Adrenal gland (tissue), 12 donors: ENCODE data around the gene CUL1. TPM values are rescaled to one million over a fixed set of nuclear protein-coding genes. Genes with fewer than 3 reads are reported as not detected.

Experiments
- DNase-seq, 7 donors: peaks; one replicate each; pipeline ENCODE4 v3.0.0-alpha.2; 2019 to 2020
- H3K27ac ChIP-seq, 5 donors: fragments of 200-600 bp; sonication (generic) in 4 of 5; 1 replicate in 3 of 5; 2 replicates in 2 of 5; pipeline versions ENCODE4 v1.5.1 to v1.8.0; 2016 to 2020; ENCODE audit warnings: mild to moderate bottlenecking in 1 of 5
- H3K27me3 ChIP-seq: fragments of 200-600 bp; 2 replicates; pipeline ENCODE4 v1.8.0; 2021
- H3K36me3 ChIP-seq, 2 donors: fragments of 200-600 bp; replicated peaks in 1 of 2; 1 replicate in 1 of 2; 2 replicates in 1 of 2; pipeline versions ENCODE4 v1.5.1 to v1.8.0; 2018 to 2022
- H3K4me1 ChIP-seq, 2 donors: fragments of 200-600 bp; replicated peaks in 1 of 2; 1 replicate in 1 of 2; 2 replicates in 1 of 2; pipeline versions ENCODE4 v1.5.1 to v1.8.0; 2018 to 2021
- H3K4me3 ChIP-seq, 4 donors: fragments of 200-600 bp; sonication (generic) in 3 of 4; one replicate each; pipeline ENCODE4 v1.5.1; 2016 to 2018
- H3K9me3 ChIP-seq, 3 donors: fragments of 200-600 bp; sonication (generic) in 1 of 3; replicated peaks in 1 of 3; 1 replicate in 2 of 3; 2 replicates in 1 of 3; pipeline versions ENCODE4 v1.5.1 to v1.8.0; 2016 to 2021
- POLR2A ChIP-seq, 2 donors: fragments of 450-650 bp; IDR thresholded peaks; one replicate each; pipeline ENCODE4 v1.6.1; 2017; ENCODE audit warnings: antibody characterized with exemption in 2 of 2, mild to moderate bottlenecking in 2 of 2, moderate library complexity in 1 of 2
- WGBS, 4 donors: extraction: QIAGEN DNeasy Blood & Tissue Kit in 2 of 4; methylation state at CpG; one replicate each; pipeline versions ENCODE4 v1.1.5 to v1.1.7; 2013 to 2017; 5-methylcytosine and 5-hydroxymethylcytosine counted together
- intact Hi-C, 2 donors: fragments of 100-400 bp; cut with DNase I; formaldehyde crosslinking; loops; one replicate each; pipeline versions ENCODE4 v1.14.1 to v1.15.0; 2022 to 2023
- polyA plus RNA-seq, 3 donors: library from polyadenylated mRNA; stranded (reverse); fragments of 200-250 nt in 2 of 3; fragments of 350-450 nt in 1 of 3; fragmentation: Illumina TruSeq in 1 of 3; extraction: RNeasy Lipid Tissue Mini Kit (QIAGEN cat#74804) in 1 of 3; gene quantifications; one replicate each; pipeline ENCODE4 v1.2.3, GENCODE V29; 2013 to 2014
- total RNA-seq, 9 donors: library from RNA; depleted of rRNA in 4 of 9; stranded (reverse); fragments of >200 nt in 4 of 9; fragments of 120-200 nt in 1 of 9; fragmentation: NEBNext Ultra II Directional in 1 of 9; extraction: Animal tissue kit (Norgen Biotek cat#: 25700) in 1 of 9; gene quantifications; one replicate each; pipeline versions ENCODE4 v1.1.0 to v1.2.4, GENCODE V29; 2013 to 2023
- TF ChIP-seq, protein P1 (sequence below), 6 experiments: fragments of 450-650 bp in 4 of 6; fragments of 200-600 bp in 2 of 6; sonication (generic) in 1 of 6; IDR thresholded peaks; 1 replicate in 5 of 6; 2 replicates in 1 of 6; pipeline versions ENCODE4 v1.5.1 to v1.8.0; 2016 to 2021; ENCODE audit warnings: antibody characterized with exemption in 6 of 6, mild to moderate bottlenecking in 2 of 6, moderate library complexity in 1 of 6
- donor health status: healthy with polysubstance abuse.
- donor health status: Bipolar disorder and iron deficiency.
- donor health status: DM: yes; HTN: yes; CAD: no.
- donor health status: DM: no; HTN: no; CAD: no.
- donor health status: DM: no; HTN: no; CAD: no.
- donor health status: DM: yes; HTN: yes; CAD: no.

CUL1 gene
- total and polyA plus RNA-seq, 12 donors: 20.8 to 106 (median 38.2) TPM

DNA sequence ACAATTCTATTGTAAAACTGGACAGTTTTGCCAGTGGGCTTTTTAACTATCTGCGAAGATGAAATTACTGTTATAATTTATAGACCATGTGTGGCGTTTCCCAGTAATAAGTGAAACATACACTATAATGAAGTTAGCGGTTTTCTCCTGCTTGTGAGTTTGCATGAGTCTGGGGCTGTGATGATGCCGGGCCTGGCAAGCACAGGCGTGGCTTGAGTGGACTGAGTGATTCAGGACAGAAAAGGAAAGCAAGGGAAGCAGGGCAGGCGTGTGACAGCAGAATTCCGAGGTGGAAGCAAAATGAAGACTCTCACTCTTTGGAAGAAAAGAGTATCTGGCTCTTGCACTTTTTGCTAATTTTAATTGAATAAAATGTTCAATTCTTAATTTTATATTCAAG is 90.5 kb downstream of the CUL1 start:
- 88 to 90% (median 89%) methylated on average over 7 of the region's 7 CpGs for WGBS, 4 donors
- TF ChIP-seq POLR2A (IDR thresholded peaks at IDR 0.05): no peak
- TF ChIP-seq, protein P1, sequence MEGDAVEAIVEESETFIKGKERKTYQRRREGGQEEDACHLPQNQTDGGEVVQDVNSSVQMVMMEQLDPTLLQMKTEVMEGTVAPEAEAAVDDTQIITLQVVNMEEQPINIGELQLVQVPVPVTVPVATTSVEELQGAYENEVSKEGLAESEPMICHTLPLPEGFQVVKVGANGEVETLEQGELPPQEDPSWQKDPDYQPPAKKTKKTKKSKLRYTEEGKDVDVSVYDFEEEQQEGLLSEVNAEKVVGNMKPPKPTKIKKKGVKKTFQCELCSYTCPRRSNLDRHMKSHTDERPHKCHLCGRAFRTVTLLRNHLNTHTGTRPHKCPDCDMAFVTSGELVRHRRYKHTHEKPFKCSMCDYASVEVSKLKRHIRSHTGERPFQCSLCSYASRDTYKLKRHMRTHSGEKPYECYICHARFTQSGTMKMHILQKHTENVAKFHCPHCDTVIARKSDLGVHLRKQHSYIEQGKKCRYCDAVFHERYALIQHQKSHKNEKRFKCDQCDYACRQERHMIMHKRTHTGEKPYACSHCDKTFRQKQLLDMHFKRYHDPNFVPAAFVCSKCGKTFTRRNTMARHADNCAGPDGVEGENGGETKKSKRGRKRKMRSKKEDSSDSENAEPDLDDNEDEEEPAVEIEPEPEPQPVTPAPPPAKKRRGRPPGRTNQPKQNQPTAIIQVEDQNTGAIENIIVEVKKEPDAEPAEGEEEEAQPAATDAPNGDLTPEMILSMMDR (IDR thresholded peaks at IDR 0.05): no peak
- Histone ChIP-seq H3K4me3 (no peak overlapping the region), H3K27ac (peak overlapping the region in 1 of 5 donors; percentile 19), H3K27me3 (no peaks in the 10 kb centered on the region), H3K36me3 (peaks cover 0 to 79% of the 10 kb centered on the region in 2 donors), H3K9me3 (no peaks in the 10 kb centered on the region), H3K4me1 (peaks cover 0 to 5% of the 10 kb centered on the region in 2 donors)
- intact Hi-C loops: no loop called here
- DNase-seq: peak in 1 of 7 donors; percentile 66

DNA sequence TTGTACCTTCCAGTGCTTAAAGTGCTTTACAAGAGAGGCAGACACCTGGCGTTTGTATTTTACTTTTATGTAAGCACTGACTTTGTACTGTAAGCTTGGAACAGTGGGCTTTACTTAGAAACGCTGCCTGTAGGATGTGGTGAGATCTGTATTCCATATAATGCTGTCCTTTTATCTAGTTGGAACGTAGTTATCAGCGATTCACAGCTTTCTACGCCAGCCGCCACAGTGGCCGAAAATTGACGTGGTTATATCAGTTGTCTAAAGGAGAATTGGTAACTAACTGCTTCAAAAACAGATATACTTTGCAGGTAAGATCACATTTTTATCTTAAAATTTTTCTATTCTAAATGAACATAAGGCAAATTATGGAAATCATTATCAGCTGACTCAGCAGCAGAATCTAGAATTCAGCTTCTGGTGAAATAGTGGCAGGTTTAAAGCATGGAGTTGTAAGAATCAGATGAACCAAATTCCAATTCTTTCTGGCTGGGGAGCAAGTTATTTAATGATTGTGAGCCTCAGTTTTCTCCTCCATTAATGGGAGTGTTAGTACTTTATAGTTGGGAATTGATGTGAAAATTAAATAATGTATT is 91.5 kb downstream of the CUL1 start:
- DNase-seq: no peak
- H3K4me1 ChIP-seq: no peaks in the 10 kb centered on the region
- H3K27ac ChIP-seq: peak overlapping the region in 1 of 5 donors; percentile 19
- no peaks in the 10 kb centered on the region for H3K27me3 ChIP-seq
- TF ChIP-seq, protein P1 (IDR thresholded peaks at IDR 0.05): no peak
- peaks cover 0 to 86% of the 10 kb centered on the region in 2 donors for H3K36me3 ChIP-seq
- H3K4me3 ChIP-seq: no peak overlapping the region
- intact Hi-C loops: no loop called here
- H3K9me3 ChIP-seq: no peaks in the 10 kb centered on the region
- 86 to 98% (median 93%) methylated on average over 8 of the region's 8 CpGs for WGBS, 4 donors

DNA sequence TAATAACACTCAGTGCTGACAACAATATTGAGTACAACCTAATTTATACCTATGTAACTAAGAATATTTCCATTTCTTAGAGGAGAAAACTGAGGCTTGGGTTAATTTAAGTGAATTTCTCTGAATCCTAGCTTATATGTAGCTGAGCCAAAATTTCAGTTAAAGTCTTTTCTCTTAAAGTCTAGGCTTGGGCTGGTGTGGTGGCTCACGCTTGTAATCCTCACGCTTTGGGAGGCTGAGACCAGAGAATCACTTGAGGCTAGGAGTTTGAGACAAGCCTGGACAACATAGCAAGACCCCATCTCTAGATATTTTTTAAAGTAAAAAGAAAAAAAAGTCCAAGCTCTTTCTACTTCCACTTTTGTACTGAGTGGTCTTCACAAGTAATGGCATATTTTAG is 92.1 kb downstream of the CUL1 start:
- intact Hi-C loops: no loop called here
- Histone ChIP-seq H3K27ac (peak overlapping the region in 1 of 5 donors; percentile 83), H3K9me3 (no peaks in the 10 kb centered on the region), H3K27me3 (no peaks in the 10 kb centered on the region), H3K36me3 (peaks cover 0 to 88% of the 10 kb centered on the region in 2 donors), H3K4me3 (no peak overlapping the region), H3K4me1 (no peaks in the 10 kb centered on the region)
- no peak for DNase-seq
- WGBS, 4 donors: 96 to 100% (median 97%) methylated on average over 2 of the region's 2 CpGs
- TF ChIP-seq, protein P1 (IDR thresholded peaks at IDR 0.05): no peak
- TF ChIP-seq POLR2A (IDR thresholded peaks at IDR 0.05): no peak

DNA sequence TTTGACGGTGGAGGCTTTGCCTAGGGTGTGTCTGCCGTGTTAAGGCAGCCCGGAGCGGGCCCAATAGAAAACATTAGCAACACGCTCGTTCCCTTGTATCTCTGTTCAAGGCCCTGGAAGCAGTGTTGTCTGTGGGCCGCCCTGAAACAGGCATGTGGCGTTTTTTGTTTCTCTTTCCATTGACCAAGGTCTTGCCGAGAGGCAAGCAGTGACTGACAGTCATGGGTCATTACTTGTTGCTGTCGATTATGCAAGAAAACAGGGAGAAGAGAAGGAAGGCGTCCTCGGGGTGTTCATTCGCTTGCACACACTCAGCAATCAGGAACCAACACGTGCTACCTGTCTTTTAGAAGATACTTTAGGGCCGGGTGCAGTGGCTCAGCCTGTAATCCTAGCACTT is 92.8 kb downstream of the CUL1 start:
- WGBS, 4 donors: 45 to 57% (median 54%) methylated on average over 15 of the region's 15 CpGs
- H3K9me3 ChIP-seq: no peaks in the 10 kb centered on the region
- H3K4me1 ChIP-seq: no peaks in the 10 kb centered on the region
- TF ChIP-seq, protein P1 (IDR thresholded peaks at IDR 0.05): no peak
- TF ChIP-seq POLR2A (IDR thresholded peaks at IDR 0.05): peak in 1 of 2 donors; percentile 23
- no peaks in the 10 kb centered on the region for H3K27me3 ChIP-seq
- peaks cover 0 to 88% of the 10 kb centered on the region in 2 donors for H3K36me3 ChIP-seq
- H3K4me3 ChIP-seq: no peak overlapping the region
- H3K27ac ChIP-seq: peak overlapping the region in 4 of 5 donors; percentile 38 to 83 (median 65)
- intact Hi-C loops: no loop called here
- DNase-seq: peak; percentile 46 to 82 (median 79)
